ENCODE results near the gene AQR. TPM values are rescaled to one million over a fixed set of nuclear protein-coding genes. Genes with fewer than 3 reads are reported as not detected.

AQR gene
- total RNA-seq, 2 donors from 2014 or later = 12.5 to 14.5 TPM

DNA sequence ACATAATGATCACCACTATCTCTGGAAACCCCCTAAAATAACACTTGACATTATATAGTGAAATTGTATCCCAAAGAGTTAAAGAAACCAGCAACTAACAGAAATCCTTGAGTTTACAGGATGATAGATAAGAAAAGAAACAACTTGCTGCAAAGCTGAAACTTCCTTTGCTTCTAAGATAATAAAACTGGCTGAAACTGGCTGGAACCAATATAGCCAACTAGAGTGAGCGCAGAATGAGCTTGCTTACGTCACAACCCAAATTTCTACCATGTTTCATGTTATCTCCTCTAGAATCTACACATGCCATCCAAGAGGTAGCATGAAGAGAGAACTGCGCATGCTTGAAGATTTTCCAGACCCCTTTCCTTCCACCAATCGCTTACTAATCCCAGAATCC is 90.4 kb downstream of the AQR start:
- TF ChIP-seq, protein P1, sequence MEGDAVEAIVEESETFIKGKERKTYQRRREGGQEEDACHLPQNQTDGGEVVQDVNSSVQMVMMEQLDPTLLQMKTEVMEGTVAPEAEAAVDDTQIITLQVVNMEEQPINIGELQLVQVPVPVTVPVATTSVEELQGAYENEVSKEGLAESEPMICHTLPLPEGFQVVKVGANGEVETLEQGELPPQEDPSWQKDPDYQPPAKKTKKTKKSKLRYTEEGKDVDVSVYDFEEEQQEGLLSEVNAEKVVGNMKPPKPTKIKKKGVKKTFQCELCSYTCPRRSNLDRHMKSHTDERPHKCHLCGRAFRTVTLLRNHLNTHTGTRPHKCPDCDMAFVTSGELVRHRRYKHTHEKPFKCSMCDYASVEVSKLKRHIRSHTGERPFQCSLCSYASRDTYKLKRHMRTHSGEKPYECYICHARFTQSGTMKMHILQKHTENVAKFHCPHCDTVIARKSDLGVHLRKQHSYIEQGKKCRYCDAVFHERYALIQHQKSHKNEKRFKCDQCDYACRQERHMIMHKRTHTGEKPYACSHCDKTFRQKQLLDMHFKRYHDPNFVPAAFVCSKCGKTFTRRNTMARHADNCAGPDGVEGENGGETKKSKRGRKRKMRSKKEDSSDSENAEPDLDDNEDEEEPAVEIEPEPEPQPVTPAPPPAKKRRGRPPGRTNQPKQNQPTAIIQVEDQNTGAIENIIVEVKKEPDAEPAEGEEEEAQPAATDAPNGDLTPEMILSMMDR (IDR thresholded peaks at IDR 0.05) = no peak
- peaks cover 39% of the 10 kb centered on the region for H3K36me3 ChIP-seq

DNA sequence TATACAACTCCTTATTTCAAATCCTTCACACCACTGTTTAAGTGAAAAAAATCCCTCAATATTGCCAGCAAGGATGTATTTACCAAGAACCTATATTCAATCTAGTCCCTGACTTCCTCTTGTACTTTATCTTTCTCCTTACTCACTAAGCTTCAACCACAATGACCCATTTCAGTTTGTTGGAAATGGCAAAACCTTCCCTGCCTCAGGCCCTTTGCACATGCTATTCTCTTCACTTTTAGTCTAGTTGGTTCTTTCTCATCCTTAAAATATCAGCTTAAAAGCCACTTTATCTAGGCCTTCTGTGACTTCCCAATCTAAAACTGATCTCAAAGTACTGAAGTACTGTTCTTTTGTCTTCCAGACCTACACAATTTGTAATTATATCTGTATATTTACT is 92.9 kb downstream of the AQR start:
- H3K9me3 ChIP-seq = no peaks in the 10 kb centered on the region
- no peak for DNase-seq (ENCODE audit: low spot score)
- peaks cover 29% of the 10 kb centered on the region for H3K36me3 ChIP-seq
- no peaks in the 10 kb centered on the region for H3K4me1 ChIP-seq
- TF ChIP-seq, protein P1 (IDR thresholded peaks at IDR 0.05) = no peak
- H3K27me3 ChIP-seq = no peaks in the 10 kb centered on the region
- H3K27ac ChIP-seq = no peak overlapping the region
- no peak overlapping the region for H3K4me3 ChIP-seq

More for the DNA sequence above, 90.4 kb downstream of the AQR start:
- H3K4me1 ChIP-seq = no peaks in the 10 kb centered on the region
- H3K9me3 ChIP-seq = no peaks in the 10 kb centered on the region
- no peak overlapping the region for H3K4me3 ChIP-seq
- DNase-seq (ENCODE audit: low spot score) = no peak
- H3K27ac ChIP-seq = no peak overlapping the region
- no peaks in the 10 kb centered on the region for H3K27me3 ChIP-seq

DNA sequence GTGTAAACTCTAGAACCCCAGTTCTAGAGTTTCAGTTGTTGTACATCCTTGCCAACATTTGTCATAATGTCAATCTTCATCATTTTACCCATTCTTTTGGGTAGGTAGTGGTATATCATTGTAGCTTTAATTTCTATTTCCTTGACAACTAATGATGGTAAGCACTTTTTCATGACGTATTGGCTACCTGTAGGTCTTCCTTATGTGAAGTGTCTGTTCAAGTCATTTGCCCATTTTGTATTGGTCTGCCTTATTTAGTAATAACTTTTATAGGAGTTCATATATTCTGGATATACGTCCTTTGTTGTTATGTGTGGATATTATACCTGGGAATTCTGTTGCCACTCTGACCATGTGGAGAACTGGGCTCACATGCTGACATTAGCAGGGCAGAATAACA is 100.4 kb downstream of the AQR start:
- no peak for DNase-seq (ENCODE audit: low spot score)
- H3K27me3 ChIP-seq = no peaks in the 10 kb centered on the region
- H3K9me3 ChIP-seq = peaks cover 0 to 8% of the 10 kb centered on the region in 2 donors
- H3K4me3 ChIP-seq = no peak overlapping the region
- TF ChIP-seq, protein P1 (IDR thresholded peaks at IDR 0.05) = no peak
- H3K27ac ChIP-seq = no peak overlapping the region
- no peaks in the 10 kb centered on the region for H3K4me1 ChIP-seq
- peaks cover 12% of the 10 kb centered on the region for H3K36me3 ChIP-seq

DNA sequence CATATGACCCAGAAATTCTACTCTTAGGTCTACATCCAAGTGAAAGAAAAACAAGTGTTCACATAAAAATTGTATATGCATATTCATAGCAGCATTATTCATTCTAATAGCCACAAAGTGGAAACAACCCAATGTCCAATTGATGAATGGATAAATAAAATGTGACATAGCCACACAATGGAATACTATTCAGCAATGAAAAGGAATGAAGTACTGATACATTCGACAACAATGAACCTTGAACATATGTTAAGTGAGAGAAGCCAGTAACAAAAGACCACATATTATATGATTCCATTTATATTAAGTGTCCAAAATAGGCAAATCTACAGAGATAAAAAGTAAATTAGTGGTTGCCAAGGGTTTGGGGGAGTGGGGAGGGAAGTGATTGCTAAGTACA is 104.0 kb downstream of the AQR start:
- no peak overlapping the region for H3K27ac ChIP-seq
- peaks cover 19% of the 10 kb centered on the region for H3K36me3 ChIP-seq
- TF ChIP-seq, protein P1 (IDR thresholded peaks at IDR 0.05) = no peak

DNA sequence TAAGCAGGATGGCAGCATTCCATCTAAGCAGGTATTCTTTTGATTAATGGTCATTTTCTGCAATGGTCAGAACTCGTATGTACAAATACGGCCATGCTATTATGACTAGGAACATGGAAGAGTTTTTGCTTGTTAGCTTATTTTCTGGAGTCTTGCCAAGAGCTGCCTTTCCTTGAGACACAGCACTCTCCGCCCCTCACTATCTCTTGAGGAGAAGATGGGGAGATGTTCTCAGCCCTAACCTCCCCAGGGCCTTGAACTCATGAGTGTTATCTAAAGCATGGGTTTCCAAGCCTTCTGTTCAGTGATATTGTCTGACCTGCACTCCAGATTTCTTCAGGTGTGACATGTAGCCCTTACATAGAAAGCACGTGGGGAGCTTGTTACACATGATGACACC is 108.3 kb downstream of the AQR start:
- Histone ChIP-seq H3K27me3 (no peaks in the 10 kb centered on the region), H3K9me3 (no peaks in the 10 kb centered on the region), H3K36me3 (peaks cover 52% of the 10 kb centered on the region), H3K27ac (no peak overlapping the region), H3K4me1 (no peaks in the 10 kb centered on the region), H3K4me3 (no peak overlapping the region)
- TF ChIP-seq, protein P1 (IDR thresholded peaks at IDR 0.05) = no peak
- DNase-seq (ENCODE audit: low spot score) = no peak

More for the DNA sequence above, 104.0 kb downstream of the AQR start:
- H3K4me3 ChIP-seq = no peak overlapping the region
- no peak for DNase-seq (ENCODE audit: low spot score)
- H3K27me3 ChIP-seq = no peaks in the 10 kb centered on the region
- H3K9me3 ChIP-seq = peaks cover 0 to 8% of the 10 kb centered on the region in 2 donors
- H3K4me1 ChIP-seq = no peaks in the 10 kb centered on the region

DNA sequence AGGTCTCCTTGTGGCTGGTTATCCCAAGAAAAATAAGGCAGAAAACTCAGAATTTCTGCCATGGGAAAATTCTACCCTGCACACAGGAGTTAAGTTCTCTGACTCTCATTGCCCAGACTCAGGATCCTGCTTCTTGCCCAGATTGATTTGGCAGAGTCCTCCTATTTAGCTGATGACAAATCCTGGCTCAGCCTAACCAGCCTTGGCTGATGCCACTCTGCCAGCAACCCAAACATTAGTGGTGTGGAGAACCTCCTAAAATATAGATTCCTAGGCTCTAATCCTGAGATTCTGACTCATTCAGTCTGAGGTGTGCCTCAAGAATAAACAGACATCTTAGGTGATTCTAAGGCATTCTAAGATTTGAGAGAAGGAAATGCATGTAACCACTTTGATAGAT is 113.6 kb downstream of the AQR start:
- peaks cover 0 to 24% of the 10 kb centered on the region in 2 donors for H3K4me1 ChIP-seq
- peak overlapping the region in 1 of 2 donors; percentile 39 for H3K27ac ChIP-seq
- TF ChIP-seq, protein P1 (IDR thresholded peaks at IDR 0.05) = no peak
- no peak overlapping the region for H3K4me3 ChIP-seq
- DNase-seq (ENCODE audit: low spot score) = no peak
- H3K9me3 ChIP-seq = no peaks in the 10 kb centered on the region
- H3K36me3 ChIP-seq = peaks cover 37% of the 10 kb centered on the region
- no peaks in the 10 kb centered on the region for H3K27me3 ChIP-seq
